H1 (cell line): ENCODE data around the gene C2orf66. TPM values are rescaled to one million over a fixed set of nuclear protein-coding genes. Genes with fewer than 3 reads are reported as not detected.

ENCODE experiments used
- CTCF ChIA-PET: fragments of 300-600 bp; sonication (Branson Sonifier 250); formaldehyde crosslinking; loops from one replicate; lab custom pipeline; 2021; ENCODE audit not compliant: partially characterized antibody; lab: Charles Lee
- POLR2A ChIA-PET: fragments of 300-600 bp; sonication (Branson Sonifier 250); formaldehyde crosslinking; loops from one replicate; lab custom pipeline; 2021; ENCODE audit warnings: inconsistent platforms; ENCODE audit not compliant: partially characterized antibody; lab: Charles Lee
- DNase-seq, 2 experiments: peaks; one replicate each; pipeline versions ENCODE4 v3.0.0 to v3.0.0-alpha.2; 2010 to 2022; ENCODE audit warnings: low spot score in 2 of 2, low read depth in 1 of 2, mixed read lengths in 1 of 2
- FAIRE-seq: peaks from 2 replicates; lab custom pipeline; 2011; peaks lifted over from hg19 to GRCh38; lab: Jason Lieb, UNC
- H2AFZ ChIP-seq: 2 replicates; pipeline ENCODE4 v1.8.1; 2012; ENCODE audit warnings: low read length, inconsistent platforms
- H2AK5ac ChIP-seq: 2 replicates; pipeline ENCODE4 v1.6.1; 2013; ENCODE audit warnings: low read depth, low read length
- H2BK120ac ChIP-seq: replicated peaks from 2 replicates; pipeline ENCODE3; 2013; ENCODE audit warnings: low read depth, low read length, inconsistent platforms
- H2BK12ac ChIP-seq: 2 replicates; pipeline ENCODE4 v1.6.1; 2013; ENCODE audit warnings: low read depth, low read length
- H2BK15ac ChIP-seq: 2 replicates; pipeline ENCODE4 v1.6.1; 2013; ENCODE audit warnings: low read length
- H2BK20ac ChIP-seq: 2 replicates; pipeline ENCODE4 v1.6.1; 2013; ENCODE audit warnings: low read length
- H2BK5ac ChIP-seq: 2 replicates; pipeline ENCODE4 v1.6.1; 2013; ENCODE audit warnings: low read depth, low read length
- H3K14ac ChIP-seq: 2 replicates; pipeline ENCODE4 v1.6.1; 2013; ENCODE audit warnings: inconsistent platforms; ENCODE audit not compliant: insufficient read length
- H3K18ac ChIP-seq: 2 replicates; pipeline ENCODE4 v1.6.1; 2013; ENCODE audit warnings: low read length; ENCODE audit errors: extremely low read depth
- H3K23ac ChIP-seq: 2 replicates; pipeline ENCODE4 v1.6.1; 2013; ENCODE audit warnings: inconsistent platforms; ENCODE audit not compliant: insufficient read length
- H3K23me2 ChIP-seq: 2 replicates; pipeline ENCODE4 v1.6.1; 2013; ENCODE audit warnings: low read depth, low read length
- H3K27ac ChIP-seq: 2 replicates; pipeline ENCODE4 v1.6.1; 2011; ENCODE audit warnings: low read depth, low read length, inconsistent platforms
- H3K27me3 ChIP-seq, 4 experiments: replicated peaks in 1 of 4; 1 replicate in 1 of 4; 2 replicates in 3 of 4; pipeline versions ENCODE4 v1.6.1 to v1.8.1; 2011 to 2013; ENCODE audit warnings: low read length in 3 of 4, mild to moderate bottlenecking in 3 of 4, inconsistent platforms in 2 of 4, mixed read lengths in 2 of 4, moderate library complexity in 1 of 4; ENCODE audit not compliant: control insufficient read depth in 3 of 4, insufficient read depth in 3 of 4; ENCODE audit errors: extremely low read depth in 1 of 4
- H3K36me3 ChIP-seq, 4 experiments: 2 replicates each; pipeline versions ENCODE4 v1.6.1 to v1.8.1; 2011 to 2013; ENCODE audit warnings: mild to moderate bottlenecking in 4 of 4, low read length in 3 of 4, moderate library complexity in 2 of 4, control low read depth in 1 of 4, inconsistent platforms in 1 of 4; ENCODE audit not compliant: insufficient read depth in 4 of 4, control insufficient read depth in 2 of 4
- H3K4ac ChIP-seq: replicated peaks from 2 replicates; pipeline ENCODE3; 2013; ENCODE audit warnings: low read length, low read depth, mixed read lengths, inconsistent platforms; ENCODE audit not compliant: insufficient read length
- H3K4me1 ChIP-seq, 4 experiments: replicated peaks in 1 of 4; 1 replicate in 1 of 4; 2 replicates in 3 of 4; pipeline versions ENCODE4 v1.6.1 to v1.8.1; 2011 to 2013; ENCODE audit warnings: low read length in 3 of 4, inconsistent platforms in 2 of 4, mixed read lengths in 1 of 4; ENCODE audit not compliant: insufficient read depth in 4 of 4, control insufficient read depth in 3 of 4
- H3K4me2 ChIP-seq, 2 experiments: 2 replicates each; pipeline versions ENCODE4 v1.6.1 to v1.8.1; 2011 to 2013; ENCODE audit warnings: low read depth in 2 of 2, low read length in 2 of 2, control low read depth in 1 of 2, inconsistent platforms in 1 of 2, mild to moderate bottlenecking in 1 of 2; ENCODE audit not compliant: insufficient read depth in 1 of 2
- H3K4me3 ChIP-seq, 4 experiments: fragments of 200-600, 300-600 bp in 1 of 4; sonication (generic), shearing (Covaris generic), sonication (Bioruptor Twin) in 1 of 4; 2 replicates each; pipeline versions ENCODE4 v1.5.1 to v1.8.1; 2011 to 2016; ENCODE audit warnings: low read length in 4 of 4, low read depth in 3 of 4, control low read depth in 2 of 4, inconsistent platforms in 2 of 4, mild to moderate bottlenecking in 2 of 4, mixed read lengths in 1 of 4, moderate library complexity in 1 of 4; ENCODE audit not compliant: insufficient read depth in 2 of 4; ENCODE audit errors: extremely low read depth in 1 of 4
- H3K56ac ChIP-seq: replicated peaks from 2 replicates; pipeline ENCODE3; 2013; ENCODE audit warnings: low read depth, mild to moderate bottlenecking, mixed read lengths, low read length, inconsistent platforms; ENCODE audit not compliant: insufficient read length
- H3K79me1 ChIP-seq: 2 replicates; pipeline ENCODE4 v1.6.1; 2013; ENCODE audit warnings: low read depth, low read length, control low read depth
- H3K79me2 ChIP-seq, 2 experiments: 2 replicates each; pipeline versions ENCODE4 v1.6.1 to v1.8.1; 2012 to 2013; ENCODE audit warnings: low read length in 2 of 2, mild to moderate bottlenecking in 2 of 2, inconsistent platforms in 1 of 2; ENCODE audit not compliant: insufficient read depth in 2 of 2, control insufficient read depth in 1 of 2
- H3K9ac ChIP-seq, 4 experiments: replicated peaks in 1 of 4; 1 replicate in 1 of 4; 2 replicates in 3 of 4; pipeline versions ENCODE4 v1.6.1 to v1.8.1; 2011 to 2013; ENCODE audit warnings: low read depth in 3 of 4, low read length in 3 of 4, control low read depth in 2 of 4, mild to moderate bottlenecking in 2 of 4, moderate library complexity in 2 of 4, inconsistent platforms in 1 of 4; ENCODE audit errors: extremely low read depth in 1 of 4
- H3K9me3 ChIP-seq, 2 experiments: 2 replicates each; pipeline versions ENCODE4 v1.6.1 to v1.8.1; 2012 to 2013; ENCODE audit warnings: mild to moderate bottlenecking in 2 of 2, moderate library complexity in 2 of 2, control low read depth in 1 of 2, inconsistent platforms in 1 of 2, low read depth in 1 of 2, low read length in 1 of 2, mixed read lengths in 1 of 2; ENCODE audit not compliant: insufficient read depth in 2 of 2
- H4K20me1 ChIP-seq, 2 experiments: replicated peaks in 1 of 2; 2 replicates each; pipeline versions ENCODE3 to v1.8.1; 2011 to 2013; ENCODE audit warnings: inconsistent platforms in 2 of 2, low read length in 2 of 2, mild to moderate bottlenecking in 1 of 2; ENCODE audit not compliant: insufficient read depth in 2 of 2, control insufficient read depth in 1 of 2
- H4K5ac ChIP-seq: 2 replicates; pipeline ENCODE4 v1.6.1; 2013; ENCODE audit warnings: low read length, low read depth, mixed read lengths, inconsistent platforms; ENCODE audit not compliant: insufficient read length
- H4K8ac ChIP-seq: 2 replicates; pipeline ENCODE4 v1.8.0; 2013; ENCODE audit warnings: mild to moderate bottlenecking, moderate library complexity, low read length, inconsistent platforms; ENCODE audit not compliant: insufficient read depth; ENCODE audit errors: extremely low read depth
- H4K91ac ChIP-seq: replicated peaks from 2 replicates; pipeline ENCODE3; 2013; ENCODE audit warnings: low read length, mixed read lengths, inconsistent platforms; ENCODE audit not compliant: insufficient read length
- BACH1 ChIP-seq: IDR thresholded peaks from 2 replicates; pipeline ENCODE4 v1.6.1; 2012; ENCODE audit warnings: low read length, improper control_type of control experiment
- BCL11A ChIP-seq, 2 experiments: IDR thresholded peaks; one replicate each; pipeline ENCODE4 v1.6.1; 2011; ENCODE audit warnings: low read depth in 2 of 2, low read length in 2 of 2, mild to moderate bottlenecking in 2 of 2
- CREB1 ChIP-seq: IDR thresholded peaks from 2 replicates; pipeline ENCODE4 v1.6.1; 2012; ENCODE audit warnings: inconsistent platforms
- GABPA ChIP-seq: IDR thresholded peaks from 2 replicates; pipeline ENCODE4 v1.6.1; 2011; ENCODE audit warnings: mild to moderate bottlenecking, low read length, moderate library complexity, borderline replicate concordance; ENCODE audit not compliant: insufficient read depth
- HDAC2 ChIP-seq, 2 experiments: fragments of 300-600 bp in 1 of 2; sonication (generic) in 1 of 2; IDR thresholded peaks; 2 replicates each; pipeline ENCODE4 v1.6.1; 2011 to 2012; ENCODE audit warnings: low read depth in 2 of 2, low read length in 2 of 2, mild to moderate bottlenecking in 2 of 2, moderate library complexity in 2 of 2, borderline replicate concordance in 1 of 2, inconsistent platforms in 1 of 2
- RAD21 ChIP-seq, 2 experiments: IDR thresholded peaks in 1 of 2; conservative IDR thresholded peaks in 1 of 2; 2 replicates each; pipeline ENCODE4 v1.6.1; 2011; ENCODE audit warnings: low read depth in 2 of 2, low read length in 2 of 2, improper control_type of control experiment in 1 of 2, inconsistent platforms in 1 of 2, mild to moderate bottlenecking in 1 of 2, moderate library complexity in 1 of 2
- RNF2 ChIP-seq: fragments of 200-900, 300-1000 bp; sonication (generic); IDR thresholded peaks from 2 replicates; pipeline ENCODE4 v1.7.1; 2016; ENCODE audit warnings: borderline replicate concordance, low read depth, mild to moderate bottlenecking, antibody characterized with exemption, low read length; ENCODE audit not compliant: poor library complexity, severe bottlenecking; ENCODE audit errors: missing control alignments
- SIX5 ChIP-seq: IDR thresholded peaks from 2 replicates; pipeline ENCODE4 v1.6.1; 2011; ENCODE audit warnings: mild to moderate bottlenecking, low read depth, low read length
- WGBS, 2 experiments: shearing (Covaris generic) in 1 of 2; methylation state at CpG; one replicate each; pipeline versions ENCODE4 v1.1.6 to v1.1.7; 2013 to 2015; ENCODE audit warnings: low lambda C conversion rate in 2 of 2, mixed read lengths in 2 of 2, inconsistent platforms in 1 of 2, low coverage in 1 of 2, missing lambda C conversion rate in 1 of 2; ENCODE audit not compliant: insufficient replicate concordance in 2 of 2, insufficient coverage in 1 of 2, insufficient read length in 1 of 2; ENCODE audit errors: extremely low coverage in 1 of 2, missing lambda C conversion rate in 1 of 2; 5-methylcytosine and 5-hydroxymethylcytosine counted together
- polyA plus RNA-seq, 7 experiments: library from polyadenylated mRNA; depleted of rRNA in 3 of 7; stranded (reverse) in 5 of 7; unstranded in 2 of 7; fragments of >200 nt in 5 of 7; fragments of 200-250 nt in 2 of 7; gene quantifications; 1 replicate in 5 of 7; 2 replicates in 1 of 7; 4 replicates in 1 of 7; pipeline versions ENCODE4 v1.2.1 to v1.2.3, GENCODE V29; 2011 to 2013; ENCODE audit warnings: missing spikeins in 2 of 7, mixed read lengths in 2 of 7
- total RNA-seq: library from RNA; stranded (reverse); fragmentation: NEBNext Ultra II Directional; extraction: Animal tissue kit (Norgen Biotek cat#: 25700); gene quantifications from 2 replicates; pipeline ENCODE4 v1.2.1, GENCODE V29; 2021

The C2orf66 gene
- total and polyA plus RNA-seq, 2 of the 8 experiments (the other 6 are each of a cell fraction or from before 2014, with no cell fraction given), result not detected

GRCh38 chr2:196821195-196821594 lies 12.0 kb upstream of the C2orf66 start:
- CTCF ChIA-PET, result interaction anchor here (0.6 kb wide), 1 partner anchor 15 kb away, joined by 4 read pairs; no protein-coding TSS in a partner anchor
- Histone ChIP-seq H3K23me2 (no peaks in the 10 kb centered on the region), H3K14ac (no peak overlapping the region), H2BK15ac (no peak overlapping the region), H2BK5ac (no peak overlapping the region), H2AFZ (no peak overlapping the region), H2BK120ac (no peak overlapping the region), H2BK12ac (no peak overlapping the region), H3K56ac (no peak overlapping the region), H2AK5ac (no peak overlapping the region), H3K4ac (no peak overlapping the region), H3K4me2 (no peak overlapping the region), H3K9ac (no peak overlapping the region), H3K79me1 (no peaks in the 10 kb centered on the region), H4K20me1 (no peaks in the 10 kb centered on the region), H4K91ac (no peak overlapping the region), H3K9me3 (peaks cover 4 to 12% of the 10 kb centered on the region in 2 experiments), H4K8ac (no peak overlapping the region), H3K27me3 (no peaks in the 10 kb centered on the region), H3K36me3 (no peaks in the 10 kb centered on the region), H3K79me2 (no peaks in the 10 kb centered on the region), H3K4me3 (no peak overlapping the region), H3K23ac (no peak overlapping the region), H2BK20ac (no peak overlapping the region), H3K18ac (no peak overlapping the region), H3K4me1 (no peaks in the 10 kb centered on the region), H4K5ac (no peak overlapping the region), H3K27ac (no peak overlapping the region)
- TF ChIP-seq RNF2 (no peak), CREB1 (no peak), GABPA (no peak), RAD21 (IDR thresholded peaks at IDR 0.05 in 1 of 2, conservative IDR thresholded peaks at IDR 0.05 in 1 of 2; ENCODE audit: low read depth in 2 of 2, low read length in 2 of 2) (no peak), HDAC2 (IDR thresholded peaks at IDR 0.05; ENCODE audit: borderline replicate concordance in 1 of 2, low read depth in 2 of 2, low read length in 2 of 2) (no peak), SIX5 (no peak), BCL11A (IDR thresholded peaks at IDR 0.05; ENCODE audit: low read depth in 2 of 2, low read length in 2 of 2) (no peak), BACH1 (no peak)
- DNase-seq, result no peak
- POLR2A ChIA-PET, result no interaction called here
- FAIRE-seq, result no peak
- WGBS, 2 experiments, result 95% methylated on average over 1 of the region's 1 CpG; no CpG with 5 or more reads in 1 of the 2 experiments
